Cardiac atrium fibroblast (primary cell): ENCODE measurements around the gene ALDH5A1. TPM values are rescaled to one million over a fixed set of nuclear protein-coding genes. Genes with fewer than 3 reads are reported as not detected.

Source experiments
- total RNA-seq: library from RNA; depleted of rRNA; stranded (reverse); fragments of >200 nt; gene quantifications from 2 replicates; pipeline ENCODE4 v1.2.3, GENCODE V29; 2015

ALDH5A1 gene
- 1.4 and 1.6 TPM in 2 replicates for total RNA-seq

GRCh38 chr6:24494821-24495795 lies at the start of gene ALDH5A1:
Gene ALDH5A1 (plus strand): TSS chr6:24494969. CDS start chr6:24494997, 28 bp downstream.

GRCh38 chr6:24489470-24489869 lies 5.3 kb upstream of the ALDH5A1 start, which contains the start of gene GPLD1:
Gene GPLD1 (minus strand): TSS chr6:24489578. CDS start chr6:24489511, 67 bp downstream.

Other genes with a start within 250 kb of the ALDH5A1 start
- not detected in 2 replicates for gene DCDC2, start 136.9 kb upstream of the ALDH5A1 start, total RNA-seq
- gene MRS2, start 92.0 kb upstream of the ALDH5A1 start, total RNA-seq, result 13.2 and 22.8 TPM in 2 replicates
- gene GPLD1, start 5.4 kb upstream of the ALDH5A1 start, total RNA-seq, result 1.8 TPM in 1 of 2 replicates, not detected in the other
- not detected in 2 replicates for gene KIAA0319, start 151.2 kb downstream of the ALDH5A1 start, total RNA-seq
- 13.4 and 16.4 TPM in 2 replicates for gene TDP2, start 171.9 kb downstream of the ALDH5A1 start, total RNA-seq
- gene ACOT13, start 172.1 kb downstream of the ALDH5A1 start, total RNA-seq, result 3.1 and 3.2 TPM in 2 replicates
- gene C6orf62, start 224.2 kb downstream of the ALDH5A1 start, total RNA-seq, result 89.9 and 116 TPM in 2 replicates